Stomach (tissue), 4 donors: Measurements from ENCODE around the gene CACNA2D4.

Source experiments
- POLR2A ChIP-seq, 4 donors: fragments of 450-650 bp; IDR thresholded peaks; one replicate each; pipeline ENCODE4 v1.6.1; 2016; ENCODE audit warnings: antibody characterized with exemption in 4 of 4, control low read depth in 2 of 4, mild to moderate bottlenecking in 1 of 4, moderate library complexity in 1 of 4
- TF ChIP-seq, protein P1 (sequence below), 7 experiments: fragments of 450-650 bp in 4 of 7; fragments of 200-600 bp in 3 of 7; sonication (generic) in 3 of 7; IDR thresholded peaks; one replicate each; pipeline ENCODE4 v1.5.1; 2016 to 2019; ENCODE audit warnings: antibody characterized with exemption in 7 of 7, control low read depth in 2 of 7, mild to moderate bottlenecking in 1 of 7

DNA sequence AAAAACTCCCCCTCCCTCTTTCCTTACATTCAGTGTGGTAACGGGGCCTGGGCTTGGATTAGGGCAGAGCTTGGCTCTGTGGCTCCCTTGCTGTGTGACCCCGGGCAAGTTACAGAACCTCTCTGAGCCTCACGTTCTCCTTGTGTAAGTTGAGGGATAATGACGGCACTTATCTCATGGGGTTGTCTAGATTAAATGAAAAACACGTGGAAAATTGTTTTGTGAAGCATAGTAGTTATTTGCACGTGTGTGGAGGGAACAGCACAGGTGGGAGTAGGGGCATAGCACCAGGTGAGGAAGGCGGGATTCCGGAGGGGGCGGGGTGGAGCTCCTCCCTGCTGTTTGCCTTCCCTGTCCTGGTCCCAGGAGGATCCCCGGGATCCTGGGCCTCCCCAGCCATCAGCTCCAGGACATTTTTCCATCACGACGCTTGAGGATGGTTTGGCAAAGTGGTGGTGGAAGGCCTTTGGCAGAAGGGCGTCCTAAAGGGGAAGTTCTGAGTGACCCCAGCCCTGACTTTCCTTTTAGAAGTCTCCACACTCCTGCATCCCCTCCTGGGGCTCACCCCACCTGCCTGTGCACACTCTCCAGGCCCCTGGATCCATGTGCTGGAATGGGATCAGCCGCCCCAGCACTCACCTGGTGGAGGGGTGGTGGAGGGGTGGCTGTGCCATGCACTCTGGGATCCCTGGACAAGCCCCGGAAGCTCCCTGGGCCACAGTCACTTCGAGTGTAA is 75.4 kb downstream of the CACNA2D4 start:
- TF ChIP-seq, protein P1, sequence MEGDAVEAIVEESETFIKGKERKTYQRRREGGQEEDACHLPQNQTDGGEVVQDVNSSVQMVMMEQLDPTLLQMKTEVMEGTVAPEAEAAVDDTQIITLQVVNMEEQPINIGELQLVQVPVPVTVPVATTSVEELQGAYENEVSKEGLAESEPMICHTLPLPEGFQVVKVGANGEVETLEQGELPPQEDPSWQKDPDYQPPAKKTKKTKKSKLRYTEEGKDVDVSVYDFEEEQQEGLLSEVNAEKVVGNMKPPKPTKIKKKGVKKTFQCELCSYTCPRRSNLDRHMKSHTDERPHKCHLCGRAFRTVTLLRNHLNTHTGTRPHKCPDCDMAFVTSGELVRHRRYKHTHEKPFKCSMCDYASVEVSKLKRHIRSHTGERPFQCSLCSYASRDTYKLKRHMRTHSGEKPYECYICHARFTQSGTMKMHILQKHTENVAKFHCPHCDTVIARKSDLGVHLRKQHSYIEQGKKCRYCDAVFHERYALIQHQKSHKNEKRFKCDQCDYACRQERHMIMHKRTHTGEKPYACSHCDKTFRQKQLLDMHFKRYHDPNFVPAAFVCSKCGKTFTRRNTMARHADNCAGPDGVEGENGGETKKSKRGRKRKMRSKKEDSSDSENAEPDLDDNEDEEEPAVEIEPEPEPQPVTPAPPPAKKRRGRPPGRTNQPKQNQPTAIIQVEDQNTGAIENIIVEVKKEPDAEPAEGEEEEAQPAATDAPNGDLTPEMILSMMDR (IDR thresholded peaks at IDR 0.05): no peak
- no peak for TF ChIP-seq POLR2A (IDR thresholded peaks at IDR 0.05)
